Measurements from ENCODE around the gene SRP68. TPM values are rescaled to one million over a fixed set of nuclear protein-coding genes. Genes with fewer than 3 reads are reported as not detected.

Gene SRP68
- total and polyA plus RNA-seq, 2 donors (not counting 1 experiment from before 2014, with no cell fraction given) = 29.6 to 82.3 TPM

DNA sequence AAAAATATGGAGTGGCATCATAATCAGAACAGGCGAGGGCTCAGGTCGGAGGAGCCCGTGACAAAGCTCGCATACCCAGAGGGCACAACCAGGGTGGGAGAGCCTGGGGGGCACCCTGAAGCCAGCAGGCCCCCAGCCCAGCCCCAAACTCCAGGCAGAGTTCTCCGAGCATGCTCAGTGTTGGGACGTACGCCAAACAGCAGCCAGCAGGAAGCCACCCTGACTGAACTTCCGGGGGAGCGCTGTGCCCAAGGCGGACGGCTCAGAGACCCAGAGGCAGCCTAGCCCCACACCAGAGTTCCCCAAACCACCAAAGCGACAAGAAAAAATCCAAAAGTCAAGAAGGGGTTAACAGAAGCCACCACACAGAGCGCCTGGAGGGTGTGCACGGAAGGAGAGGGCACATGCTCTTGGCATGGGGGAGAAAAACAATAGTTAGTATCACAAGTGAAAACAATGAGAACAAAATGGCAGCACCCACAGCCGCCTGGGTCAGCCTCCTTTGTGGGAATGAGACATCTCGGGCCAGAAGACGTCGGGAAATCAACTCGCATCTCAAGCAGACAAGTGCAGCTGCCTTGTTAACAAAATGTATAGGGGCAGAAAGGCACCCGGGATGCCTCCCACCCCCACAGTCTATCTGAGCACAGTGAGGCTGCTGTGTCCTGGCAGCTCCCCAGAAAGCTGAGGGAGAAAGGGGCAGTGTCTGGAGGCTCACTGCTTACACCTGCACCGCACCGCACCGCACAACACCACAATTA lies 19.4 kb upstream of the SRP68 start:
- H3K36me3 ChIP-seq (replicated peaks in 1 of 2; ENCODE audit: control extremely low read depth in 1 of 2, control insufficient read depth in 1 of 2, extremely low read depth in 1 of 2, insufficient read depth in 2 of 2, low read length in 1 of 2) = peaks cover 2 to 86% of the 10 kb centered on the region in 2 experiments
- ChIA-PET POLR2A (interaction anchor here (0.7 kb wide), 1 partner anchor 14 kb away, joined by 4 read pairs; no protein-coding TSS in a partner anchor), CTCF (interaction anchor here (0.7 to 0.9 kb wide), 2 partner anchors 27 to 320 kb away, joined by 3 read pairs; no protein-coding TSS in a partner anchor)
- DNase-seq (no peak), ATAC-seq (ENCODE audit: low read depth) (no peak)
- no peaks in the 10 kb centered on the region for H3K4me1 ChIP-seq (ENCODE audit: control insufficient read depth in 2 of 2, insufficient read depth in 2 of 2, low read length in 2 of 2)
- Mint-ChIP-seq H3K4me3 (no peak overlapping the region), H3K9me3 (ENCODE audit: insufficient read depth) (no peaks in the 10 kb centered on the region), H3K27me3 (no peaks in the 10 kb centered on the region), H3K4me1 (no peaks in the 10 kb centered on the region), H3K27ac (no peak overlapping the region)
- H3K27ac ChIP-seq (ENCODE audit: low read length in 2 of 2) = no peak overlapping the region
- H3K4me3 ChIP-seq (ENCODE audit: control extremely low read depth in 1 of 5, extremely low read depth in 1 of 5, insufficient read depth in 1 of 5, low read depth in 2 of 5, low read length in 4 of 5) = no peak overlapping the region
- no peak overlapping the region for H2AFZ ChIP-seq (ENCODE audit: insufficient read depth, low read depth, low read length, poor library complexity, severe bottlenecking)
- peaks cover 21% of the 10 kb centered on the region for H4K20me1 ChIP-seq (ENCODE audit: control insufficient read depth, insufficient read depth, low read length, poor library complexity, severe bottlenecking)
- intact Hi-C loops (cut with micrococcal nuclease) = no loop called here
- TF ChIP-seq EZH2 (IDR thresholded peaks at IDR 0.05; ENCODE audit: borderline replicate concordance, insufficient read depth, low read depth, low read length, poor library complexity, severe bottlenecking) = no peak
- TF ChIP-seq, protein P1, sequence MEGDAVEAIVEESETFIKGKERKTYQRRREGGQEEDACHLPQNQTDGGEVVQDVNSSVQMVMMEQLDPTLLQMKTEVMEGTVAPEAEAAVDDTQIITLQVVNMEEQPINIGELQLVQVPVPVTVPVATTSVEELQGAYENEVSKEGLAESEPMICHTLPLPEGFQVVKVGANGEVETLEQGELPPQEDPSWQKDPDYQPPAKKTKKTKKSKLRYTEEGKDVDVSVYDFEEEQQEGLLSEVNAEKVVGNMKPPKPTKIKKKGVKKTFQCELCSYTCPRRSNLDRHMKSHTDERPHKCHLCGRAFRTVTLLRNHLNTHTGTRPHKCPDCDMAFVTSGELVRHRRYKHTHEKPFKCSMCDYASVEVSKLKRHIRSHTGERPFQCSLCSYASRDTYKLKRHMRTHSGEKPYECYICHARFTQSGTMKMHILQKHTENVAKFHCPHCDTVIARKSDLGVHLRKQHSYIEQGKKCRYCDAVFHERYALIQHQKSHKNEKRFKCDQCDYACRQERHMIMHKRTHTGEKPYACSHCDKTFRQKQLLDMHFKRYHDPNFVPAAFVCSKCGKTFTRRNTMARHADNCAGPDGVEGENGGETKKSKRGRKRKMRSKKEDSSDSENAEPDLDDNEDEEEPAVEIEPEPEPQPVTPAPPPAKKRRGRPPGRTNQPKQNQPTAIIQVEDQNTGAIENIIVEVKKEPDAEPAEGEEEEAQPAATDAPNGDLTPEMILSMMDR (IDR thresholded peaks at IDR 0.05) = no peak
- peaks cover 21% of the 10 kb centered on the region for H3K79me2 ChIP-seq (ENCODE audit: control insufficient read depth, insufficient read depth, low read length)
- H3K9ac ChIP-seq (ENCODE audit: low read length) = no peak overlapping the region
- H3K4me2 ChIP-seq (replicated peaks; ENCODE audit: low read depth, low read length, poor library complexity, severe bottlenecking) = no peak overlapping the region
- 88% methylated on average over 15 of the region's 23 CpGs for WGBS (ENCODE audit: insufficient coverage)
- H3K9me3 ChIP-seq (ENCODE audit: control extremely low read depth in 1 of 3, control insufficient read depth in 2 of 3, insufficient read depth in 1 of 3, low read length in 2 of 3) = peaks cover 0 to 3% (median 0%) of the 10 kb centered on the region in 3 donors
- H3K27me3 ChIP-seq (replicated peaks in 1 of 4; ENCODE audit: control extremely low read depth in 1 of 4, control insufficient read depth in 3 of 4, insufficient read depth in 4 of 4, low read length in 3 of 4) = no peaks in the 10 kb centered on the region

DNA sequence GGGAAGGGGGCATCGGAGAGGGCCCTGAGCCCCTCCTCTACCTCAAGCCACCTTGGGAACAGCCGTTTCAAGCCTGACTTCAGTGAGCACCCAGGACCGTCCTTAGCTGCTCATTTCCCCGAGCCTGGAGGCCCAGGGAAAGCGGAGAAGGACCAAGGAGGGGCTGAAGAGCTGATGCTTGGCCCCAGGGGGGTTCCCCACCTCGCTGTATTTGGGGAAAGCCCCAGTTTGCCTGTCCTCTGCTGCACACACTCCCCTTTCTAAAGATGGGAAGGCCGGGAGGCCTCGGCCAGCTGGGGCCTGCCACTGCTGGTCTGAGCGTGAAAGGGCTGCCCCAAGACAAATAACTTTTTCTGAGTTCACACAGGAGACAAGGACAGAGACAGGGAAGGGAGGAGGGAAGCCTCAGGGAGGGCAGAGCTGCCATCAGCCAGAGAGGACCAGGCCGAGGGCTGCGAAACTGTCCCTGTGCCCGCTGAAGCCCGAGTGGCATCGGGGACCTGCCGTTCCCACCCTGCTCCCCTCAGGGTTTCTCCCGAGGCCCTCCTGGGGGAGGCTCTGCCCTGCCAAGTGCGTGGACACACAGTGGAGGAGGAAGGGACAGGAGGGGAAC lies 18.3 kb upstream of the SRP68 start:
- H3K9ac ChIP-seq (ENCODE audit: low read length) = no peak overlapping the region
- H3K27me3 Mint-ChIP-seq = no peaks in the 10 kb centered on the region
- POLR2A ChIA-PET = no interaction called here

More for the DNA sequence above, 18.3 kb upstream of the SRP68 start:
- Histone ChIP-seq H3K9me3 (ENCODE audit: control extremely low read depth in 1 of 3, control insufficient read depth in 2 of 3, insufficient read depth in 1 of 3, low read length in 2 of 3) (peaks cover 0 to 3% (median 0%) of the 10 kb centered on the region in 3 donors), H3K4me2 (replicated peaks; ENCODE audit: low read depth, low read length, poor library complexity, severe bottlenecking) (no peak overlapping the region), H4K20me1 (ENCODE audit: control insufficient read depth, insufficient read depth, low read length, poor library complexity, severe bottlenecking) (peaks cover 21% of the 10 kb centered on the region), H3K79me2 (ENCODE audit: control insufficient read depth, insufficient read depth, low read length) (peaks cover 20% of the 10 kb centered on the region), H3K4me3 (ENCODE audit: control extremely low read depth in 1 of 5, extremely low read depth in 1 of 5, insufficient read depth in 1 of 5, low read depth in 2 of 5, low read length in 4 of 5) (no peak overlapping the region), H2AFZ (ENCODE audit: insufficient read depth, low read depth, low read length, poor library complexity, severe bottlenecking) (no peak overlapping the region), H3K27me3 (replicated peaks in 1 of 4; ENCODE audit: control extremely low read depth in 1 of 4, control insufficient read depth in 3 of 4, insufficient read depth in 4 of 4, low read length in 3 of 4) (no peaks in the 10 kb centered on the region), H3K36me3 (replicated peaks in 1 of 2; ENCODE audit: control extremely low read depth in 1 of 2, control insufficient read depth in 1 of 2, extremely low read depth in 1 of 2, insufficient read depth in 2 of 2, low read length in 1 of 2) (peaks cover under 1 to 86% of the 10 kb centered on the region in 2 experiments), H3K4me1 (ENCODE audit: control insufficient read depth in 2 of 2, insufficient read depth in 2 of 2, low read length in 2 of 2) (no peaks in the 10 kb centered on the region), H3K27ac (ENCODE audit: low read length in 2 of 2) (no peak overlapping the region)
- ATAC-seq (ENCODE audit: low read depth) = no peak
- intact Hi-C loops (cut with micrococcal nuclease) = no loop called here
- CTCF ChIA-PET = no interaction called here
- H3K9me3 Mint-ChIP-seq (ENCODE audit: insufficient read depth) = no peaks in the 10 kb centered on the region
- no peak for DNase-seq
- no peaks in the 10 kb centered on the region for H3K4me1 Mint-ChIP-seq
- 94% methylated on average over 15 of the region's 17 CpGs for WGBS (ENCODE audit: insufficient coverage)
- TF ChIP-seq, protein P1 (IDR thresholded peaks at IDR 0.05) = no peak
- TF ChIP-seq EZH2 (IDR thresholded peaks at IDR 0.05; ENCODE audit: borderline replicate concordance, insufficient read depth, low read depth, low read length, poor library complexity, severe bottlenecking) = no peak
- H3K4me3 Mint-ChIP-seq = no peak overlapping the region
- no peak overlapping the region for H3K27ac Mint-ChIP-seq
